Rectal smooth muscle tissue (tissue), 1 donor: ENCODE measurements around the gene ARHGAP42.

Experiments used
- H3K27ac ChIP-seq: one replicate; pipeline ENCODE4 v1.7.0; 2013; ENCODE audit warnings: low read depth, low read length, inconsistent platforms
- H3K27me3 ChIP-seq: one replicate; pipeline ENCODE4 v1.7.0; 2013; ENCODE audit warnings: low read length; ENCODE audit not compliant: control insufficient read depth, insufficient read depth
- H3K36me3 ChIP-seq: one replicate; pipeline ENCODE4 v1.7.0; 2013; ENCODE audit warnings: low read length; ENCODE audit not compliant: control insufficient read depth, insufficient read depth
- H3K4me1 ChIP-seq: one replicate; pipeline ENCODE4 v1.7.0; 2013; ENCODE audit warnings: low read length; ENCODE audit not compliant: control insufficient read depth, insufficient read depth
- H3K4me3 ChIP-seq: one replicate; pipeline ENCODE4 v1.7.0; 2013; ENCODE audit warnings: low read length
- H3K9ac ChIP-seq: one replicate; pipeline ENCODE4 v1.7.0; 2013; ENCODE audit warnings: low read length

The ARHGAP42 gene

GRCh38 chr11:101034076-101034475 lies 347.0 kb downstream of the ARHGAP42 start:
- H3K4me3 ChIP-seq: no peak overlapping the region
- H3K27ac ChIP-seq: no peak overlapping the region
- no peak overlapping the region for H3K9ac ChIP-seq
- no peaks in the 10 kb centered on the region for H3K27me3 ChIP-seq
- no peaks in the 10 kb centered on the region for H3K4me1 ChIP-seq
- no peaks in the 10 kb centered on the region for H3K36me3 ChIP-seq

DNA sequence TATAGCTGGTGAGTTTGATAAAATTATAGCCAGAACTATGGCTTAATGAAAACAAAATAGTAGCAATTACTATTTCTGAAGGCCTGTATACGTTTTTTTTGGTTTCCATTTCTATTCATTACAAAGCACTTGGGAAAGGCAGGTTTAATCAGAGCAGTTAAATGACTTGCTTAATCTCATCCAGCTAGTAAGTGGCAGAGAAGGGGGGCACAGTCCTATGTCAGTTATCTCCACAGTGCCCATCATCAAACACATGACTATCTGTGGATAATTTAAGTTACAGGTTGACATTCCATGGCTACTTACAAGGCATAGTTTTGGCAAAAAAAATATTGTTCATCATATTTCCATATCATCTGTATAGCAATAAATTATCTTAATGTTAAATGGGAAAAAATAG lies 348.8 kb downstream of the ARHGAP42 start:
- H3K36me3 ChIP-seq: no peaks in the 10 kb centered on the region
- H3K4me1 ChIP-seq: no peaks in the 10 kb centered on the region
- H3K27ac ChIP-seq: no peak overlapping the region
- H3K4me3 ChIP-seq: no peak overlapping the region
- H3K9ac ChIP-seq: no peak overlapping the region
- no peaks in the 10 kb centered on the region for H3K27me3 ChIP-seq
